ENCODE data around the gene CANX. TPM values are rescaled to one million over a fixed set of nuclear protein-coding genes. Genes with fewer than 3 reads are reported as not detected.

The CANX gene
- total RNA-seq, 1 donor from 2014 or later = 414 TPM

GRCh38 chr5:179764056-179764455 is 65.3 kb downstream of the CANX start:
- intact Hi-C loops (cut with micrococcal nuclease) = loop anchor here (5.0 kb wide), 1 partner anchor 33 kb away; no protein-coding TSS in a partner anchor
- TF ChIP-seq, protein P1, sequence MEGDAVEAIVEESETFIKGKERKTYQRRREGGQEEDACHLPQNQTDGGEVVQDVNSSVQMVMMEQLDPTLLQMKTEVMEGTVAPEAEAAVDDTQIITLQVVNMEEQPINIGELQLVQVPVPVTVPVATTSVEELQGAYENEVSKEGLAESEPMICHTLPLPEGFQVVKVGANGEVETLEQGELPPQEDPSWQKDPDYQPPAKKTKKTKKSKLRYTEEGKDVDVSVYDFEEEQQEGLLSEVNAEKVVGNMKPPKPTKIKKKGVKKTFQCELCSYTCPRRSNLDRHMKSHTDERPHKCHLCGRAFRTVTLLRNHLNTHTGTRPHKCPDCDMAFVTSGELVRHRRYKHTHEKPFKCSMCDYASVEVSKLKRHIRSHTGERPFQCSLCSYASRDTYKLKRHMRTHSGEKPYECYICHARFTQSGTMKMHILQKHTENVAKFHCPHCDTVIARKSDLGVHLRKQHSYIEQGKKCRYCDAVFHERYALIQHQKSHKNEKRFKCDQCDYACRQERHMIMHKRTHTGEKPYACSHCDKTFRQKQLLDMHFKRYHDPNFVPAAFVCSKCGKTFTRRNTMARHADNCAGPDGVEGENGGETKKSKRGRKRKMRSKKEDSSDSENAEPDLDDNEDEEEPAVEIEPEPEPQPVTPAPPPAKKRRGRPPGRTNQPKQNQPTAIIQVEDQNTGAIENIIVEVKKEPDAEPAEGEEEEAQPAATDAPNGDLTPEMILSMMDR (IDR thresholded peaks at IDR 0.05; ENCODE audit: borderline replicate concordance) = no peak

DNA sequence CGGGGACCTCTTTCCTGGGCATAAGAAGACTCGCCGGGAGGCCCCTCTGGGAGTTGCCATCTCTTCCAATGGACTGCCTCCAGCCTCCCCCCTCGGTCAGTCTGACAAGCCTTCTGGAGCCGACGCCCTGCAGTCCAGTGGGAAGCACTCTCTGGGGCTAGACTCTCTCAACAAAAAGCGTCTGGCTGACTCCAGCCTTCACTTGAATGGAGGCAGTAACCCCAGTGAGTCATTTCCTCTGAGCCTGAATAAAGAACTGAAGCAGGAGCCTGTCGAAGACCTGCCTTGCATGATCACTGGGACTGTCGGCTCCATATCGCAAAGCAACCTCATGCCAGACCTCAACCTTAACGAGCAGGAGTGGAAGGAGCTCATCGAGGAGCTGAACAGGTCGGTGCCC is 66.6 kb downstream of the CANX start:
- Histone ChIP-seq H3K27me3 (ENCODE audit: low read depth) (no peaks in the 10 kb centered on the region), H3K36me3 (peaks cover 39% of the 10 kb centered on the region), H3K9me3 (replicated peaks) (no peaks in the 10 kb centered on the region), H3K4me3 (no peak overlapping the region), H3K27ac (replicated peaks) (peak overlapping the region; percentile 65), H3K4me1 (peaks cover 81% of the 10 kb centered on the region)
- intact Hi-C loops (cut with micrococcal nuclease) = no loop called here
- TF ChIP-seq, protein P1 (IDR thresholded peaks at IDR 0.05; ENCODE audit: borderline replicate concordance) = no peak
- DNase-seq = peak; percentile 43

More at GRCh38 chr5:179764056-179764455, 65.3 kb downstream of the CANX start:
- Histone ChIP-seq H3K4me1 (peaks cover 94% of the 10 kb centered on the region), H3K36me3 (peaks cover 25% of the 10 kb centered on the region), H3K4me3 (no peak overlapping the region), H3K27me3 (ENCODE audit: low read depth) (no peaks in the 10 kb centered on the region), H3K27ac (replicated peaks) (no peak overlapping the region), H3K9me3 (replicated peaks) (no peaks in the 10 kb centered on the region)
- no peak for DNase-seq

GRCh38 chr5:179766021-179766725 is 67.4 kb downstream of the CANX start:
- Histone ChIP-seq H3K4me3 (no peak overlapping the region), H3K4me1 (peaks cover 77% of the 10 kb centered on the region), H3K9me3 (replicated peaks) (no peaks in the 10 kb centered on the region), H3K27me3 (ENCODE audit: low read depth) (no peaks in the 10 kb centered on the region), H3K36me3 (peaks cover 47% of the 10 kb centered on the region), H3K27ac (replicated peaks) (peak overlapping the region; percentile 65)
- DNase-seq = no peak
- intact Hi-C loops (cut with micrococcal nuclease) = no loop called here
- TF ChIP-seq, protein P1 (IDR thresholded peaks at IDR 0.05; ENCODE audit: borderline replicate concordance) = no peak

GRCh38 chr5:179766726-179767455 is 68.1 kb downstream of the CANX start:
- peaks cover 70% of the 10 kb centered on the region for H3K4me1 ChIP-seq
- H3K36me3 ChIP-seq = peaks cover 54% of the 10 kb centered on the region
- H3K27ac ChIP-seq (replicated peaks) = peak overlapping the region; percentile 65
- no peaks in the 10 kb centered on the region for H3K27me3 ChIP-seq (ENCODE audit: low read depth)
- no peak for DNase-seq
- intact Hi-C loops (cut with micrococcal nuclease) = no loop called here
- no peak overlapping the region for H3K4me3 ChIP-seq
- no peaks in the 10 kb centered on the region for H3K9me3 ChIP-seq (replicated peaks)
- TF ChIP-seq, protein P1 (IDR thresholded peaks at IDR 0.05; ENCODE audit: borderline replicate concordance) = no peak

DNA sequence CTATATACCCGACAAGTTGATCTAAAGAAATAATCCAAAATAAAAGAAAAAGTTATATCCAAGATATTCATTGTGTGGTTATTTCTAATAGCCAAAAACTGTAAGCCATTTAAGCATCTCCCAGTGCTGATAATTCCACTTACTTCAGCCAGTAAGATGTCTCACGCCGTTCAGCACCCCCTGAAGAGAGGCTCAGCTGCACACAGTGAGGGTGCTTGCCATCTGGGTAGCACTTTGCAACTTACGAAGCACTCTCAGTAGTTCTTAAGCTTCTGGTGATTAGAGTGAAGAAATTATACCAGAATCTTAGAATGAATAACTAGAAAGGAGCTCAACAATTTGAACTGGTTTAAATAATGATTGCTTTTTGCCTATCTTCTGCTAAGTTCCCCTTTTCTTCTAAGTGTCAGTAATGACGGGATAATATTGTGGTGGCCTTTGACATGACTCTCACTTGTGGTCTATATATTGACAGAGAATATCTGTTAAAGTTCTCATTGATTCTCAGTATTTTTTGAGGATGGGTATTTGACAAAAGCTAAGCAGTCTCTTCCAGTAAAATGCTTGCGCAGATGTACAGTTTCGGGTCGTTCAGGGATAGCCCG is 68.8 kb downstream of the CANX start:
- Histone ChIP-seq H3K9me3 (replicated peaks) (no peaks in the 10 kb centered on the region), H3K36me3 (peaks cover 61% of the 10 kb centered on the region), H3K27me3 (ENCODE audit: low read depth) (no peaks in the 10 kb centered on the region), H3K4me3 (no peak overlapping the region), H3K4me1 (peaks cover 63% of the 10 kb centered on the region), H3K27ac (replicated peaks) (no peak overlapping the region)
- TF ChIP-seq, protein P1 (IDR thresholded peaks at IDR 0.05; ENCODE audit: borderline replicate concordance) = no peak
- DNase-seq = no peak
- intact Hi-C loops (cut with micrococcal nuclease) = no loop called here
